MM.1S (cell line): Measurements from ENCODE around the gene PGM3.

Experiments used
- CTCF ChIP-seq: fragments of 300-600 bp; sonication (generic); IDR thresholded peaks from 2 replicates; pipeline ENCODE4 v1.5.1; 2016; ENCODE audit warnings: antibody characterized with exemption, low read length, mixed read lengths
- EZH2 ChIP-seq: fragments of 300-600 bp; sonication (generic); optimal IDR thresholded peaks from 2 replicates; pipeline ENCODE3; 2017; ENCODE audit warnings: low read depth, mild to moderate bottlenecking, antibody characterized with exemption, low read length, mixed read lengths
- EZH2phosphoT487 ChIP-seq: fragments of 300-600 bp; sonication (generic); IDR thresholded peaks from 2 replicates; pipeline ENCODE4 v1.6.1; 2018; ENCODE audit warnings: antibody characterized with exemption, low read length

- TF ChIP-seq CTCF (no peak), EZH2 (no peak), EZH2phosphoT487 (no peak)
Measured at GRCh38 chr6:83151114-83151513, 42.0 kb downstream of the PGM3 start.
